Measurements from ENCODE around the gene SCFD2.

GRCh38 chr4:52848254-52848653 is 517.6 kb downstream of the SCFD2 start:
- no peak for TF ChIP-seq POLR2A (IDR thresholded peaks at IDR 0.05)
- no peak for TF ChIP-seq CTCF (IDR thresholded peaks at IDR 0.05)

Data from ovary (tissue), 3 donors.